Kasumi-1 (cell line): Measurements from ENCODE around the gene MYRFL.

Experiments
- DNase-seq, 2 experiments: peaks; one replicate each; lab custom pipeline; 2025; lab: John Stamatoyannopoulos, UW

The MYRFL gene

DNA sequence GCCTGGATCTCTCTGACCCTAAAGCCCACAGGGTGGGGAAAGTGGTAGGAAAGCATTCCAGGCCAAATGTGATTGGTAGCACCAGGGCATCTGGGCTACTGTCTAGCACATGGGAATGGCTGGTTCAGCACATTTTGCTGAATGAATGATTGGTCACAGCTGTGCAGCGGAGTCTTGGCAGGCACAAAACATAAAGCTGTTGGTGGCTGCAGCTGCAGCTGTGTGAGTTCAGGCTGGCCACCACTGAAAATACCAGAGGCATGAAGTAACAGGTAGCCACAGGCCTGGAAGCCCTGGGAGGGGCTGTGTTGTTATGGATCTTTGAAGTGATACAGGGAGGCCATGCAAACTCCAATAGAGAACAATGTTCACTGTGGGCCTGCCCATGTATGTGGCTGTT, 72.7 kb downstream of the MYRFL start:
- no peak for DNase-seq

DNA sequence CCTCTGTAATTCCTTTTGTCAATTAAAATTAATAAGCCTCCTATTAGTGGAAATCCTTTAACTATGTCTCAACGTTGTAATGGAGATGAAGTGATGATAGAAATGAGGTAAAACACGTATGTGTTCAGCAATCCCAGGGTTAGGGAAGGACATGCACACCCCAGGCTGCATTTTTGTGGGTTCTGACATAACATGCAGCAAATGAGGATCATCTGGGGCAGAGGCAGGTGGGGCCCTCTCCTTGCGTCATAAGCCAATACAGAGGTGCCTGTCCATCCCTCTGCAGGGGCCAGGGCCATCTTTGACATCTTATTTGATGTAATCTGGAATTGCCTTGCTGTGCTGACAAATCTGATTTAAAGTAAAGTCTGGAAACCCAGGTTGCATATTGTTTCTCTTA, 73.2 kb downstream of the MYRFL start:
- DNase-seq = no peak

DNA sequence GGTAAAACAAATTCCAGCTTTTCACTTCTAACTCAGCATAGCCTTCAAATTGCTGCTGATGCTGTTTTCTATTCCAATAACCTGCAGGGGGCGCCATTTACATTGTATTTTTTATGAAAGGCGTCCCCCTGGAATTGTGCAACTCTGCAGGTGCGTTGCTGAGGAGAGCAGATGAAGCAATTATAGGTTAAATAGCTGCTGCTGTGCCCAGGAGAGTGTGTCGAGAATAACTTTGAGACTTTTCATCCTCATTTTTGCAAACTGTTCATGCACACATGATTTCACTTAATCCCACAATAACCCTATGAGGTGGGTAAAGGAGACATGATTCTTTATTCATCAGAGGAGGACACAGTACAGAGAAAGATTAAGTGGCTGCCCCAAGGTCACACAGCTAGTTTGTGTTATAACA, 75.7 kb downstream of the MYRFL start:
- DNase-seq = peak; percentile 46 to 70

DNA sequence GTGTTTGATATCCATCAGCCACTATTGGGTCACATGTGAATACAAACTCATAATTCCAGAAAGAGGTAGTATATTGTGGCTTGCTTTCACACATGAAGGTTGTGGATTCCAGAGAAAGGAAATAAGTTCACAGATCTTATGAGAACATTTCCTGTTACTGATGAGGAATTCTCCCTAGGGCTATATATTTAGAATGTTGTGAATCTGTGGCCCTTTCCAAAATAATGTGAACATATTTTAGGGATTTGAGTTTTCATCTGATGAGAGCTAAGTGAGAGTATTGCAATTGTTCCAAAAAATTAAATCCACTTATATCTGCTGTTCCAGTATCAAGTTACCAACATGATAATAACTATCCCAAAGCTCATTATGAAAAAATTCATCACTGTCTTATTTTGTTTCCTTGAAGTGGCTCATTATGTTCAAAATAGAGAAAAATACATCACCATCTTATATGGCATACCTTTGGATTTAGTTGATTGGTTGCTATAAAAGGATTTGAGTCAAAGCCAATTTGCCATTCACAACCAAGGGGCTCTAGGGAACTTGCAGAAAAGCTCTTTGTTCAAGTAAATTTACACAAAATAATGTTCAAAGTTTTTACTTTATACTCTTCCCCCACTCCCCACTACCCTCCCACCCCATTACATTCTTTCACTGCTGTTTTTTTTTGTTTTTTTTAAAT, 76.3 kb downstream of the MYRFL start:
- no peak for DNase-seq

DNA sequence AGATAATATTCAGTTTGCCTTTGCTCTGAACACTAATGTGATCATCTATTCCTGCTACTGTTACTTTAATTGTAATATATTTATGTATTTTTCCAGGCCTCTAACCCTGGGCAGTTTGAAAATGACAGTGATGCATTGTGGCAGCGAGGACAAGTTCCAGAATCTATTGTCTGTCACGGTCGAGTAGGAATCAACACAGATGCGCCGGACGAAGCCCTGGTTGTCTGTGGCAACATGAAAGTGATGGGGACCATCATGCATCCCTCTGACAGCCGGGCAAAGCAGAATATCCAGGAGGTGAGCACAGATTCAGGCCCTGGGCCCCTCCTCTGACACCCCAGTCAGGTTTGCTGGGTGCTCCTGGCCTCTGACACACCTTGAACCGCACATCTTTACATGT, 78.5 kb downstream of the MYRFL start:
- DNase-seq = no peak

DNA sequence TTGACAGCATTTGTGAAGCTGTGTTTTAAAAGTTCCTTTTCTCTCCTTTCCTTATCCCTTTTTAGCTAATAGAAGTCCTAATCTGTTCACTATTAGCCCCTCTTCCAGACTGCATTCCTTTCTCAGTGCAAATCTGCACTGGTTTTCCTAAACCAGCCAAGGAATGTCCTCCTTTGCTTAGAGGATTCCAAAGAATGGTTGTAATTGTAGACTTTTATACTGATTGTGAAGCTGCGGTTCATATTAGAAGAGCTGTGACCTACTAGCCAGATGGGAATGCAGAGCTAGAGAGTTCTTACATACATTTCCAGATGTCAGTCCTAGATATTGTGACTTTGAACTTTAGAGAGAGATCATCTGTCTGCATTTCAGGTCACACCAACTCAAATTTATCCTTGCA, 79.8 kb downstream of the MYRFL start:
- DNase-seq = no peak

DNA sequence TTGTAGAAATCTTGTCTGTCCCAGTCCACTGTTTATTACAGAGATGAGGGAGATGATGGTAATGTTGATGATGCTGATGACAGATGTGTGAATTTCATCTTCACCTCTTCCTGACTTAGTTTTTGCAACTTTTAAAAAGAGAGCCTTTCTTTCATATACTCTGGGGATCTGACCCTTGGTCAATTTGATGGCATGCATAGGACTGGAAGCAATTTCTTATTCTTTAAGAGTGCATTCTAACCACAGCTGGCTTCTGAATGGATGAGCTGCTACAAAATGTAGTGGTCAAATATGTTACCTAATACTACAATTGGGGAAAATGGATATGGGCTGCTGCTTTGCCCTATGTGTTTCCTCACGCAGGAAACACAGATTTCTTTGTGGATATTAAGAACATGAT, 80.8 kb downstream of the MYRFL start:
- DNase-seq = no peak

DNA sequence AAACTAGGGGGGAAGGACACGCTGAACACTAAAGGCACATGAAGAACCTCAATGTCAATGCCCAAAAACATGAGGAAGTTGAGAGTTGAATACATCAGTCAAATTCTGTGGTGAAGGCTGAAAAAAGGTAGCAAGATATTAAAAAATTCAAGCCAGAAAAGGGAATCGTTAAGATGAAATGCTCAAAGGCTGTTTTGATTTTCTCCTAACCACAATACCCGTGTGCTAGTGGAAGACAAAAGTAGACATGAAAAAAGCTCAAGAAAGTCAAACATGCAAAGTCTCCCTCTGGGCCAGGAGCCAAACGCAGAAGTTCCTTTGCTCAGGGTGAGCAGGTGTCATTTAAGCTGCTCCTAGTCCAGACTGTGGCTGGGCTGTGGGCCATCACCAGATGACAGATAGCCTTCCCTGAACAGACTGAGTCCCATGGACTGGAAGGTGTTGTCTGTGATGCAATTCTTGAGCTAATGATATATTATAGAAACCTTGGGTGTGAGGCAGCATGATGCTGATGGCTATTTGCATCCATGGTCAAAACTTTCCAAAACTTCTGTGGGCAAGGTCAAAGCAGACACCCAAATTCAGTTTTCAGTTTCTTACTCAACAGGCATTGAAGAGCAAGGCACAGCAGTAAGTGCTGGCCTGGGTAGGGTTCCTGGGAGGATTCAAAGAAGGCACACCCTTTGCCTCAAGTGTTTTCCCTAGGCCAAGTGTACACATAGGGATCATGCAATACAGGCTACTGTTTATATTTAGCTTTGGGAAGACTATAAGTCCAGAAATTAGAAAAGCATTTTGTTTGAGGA, 81.6 kb downstream of the MYRFL start:
- DNase-seq = no peak

DNA sequence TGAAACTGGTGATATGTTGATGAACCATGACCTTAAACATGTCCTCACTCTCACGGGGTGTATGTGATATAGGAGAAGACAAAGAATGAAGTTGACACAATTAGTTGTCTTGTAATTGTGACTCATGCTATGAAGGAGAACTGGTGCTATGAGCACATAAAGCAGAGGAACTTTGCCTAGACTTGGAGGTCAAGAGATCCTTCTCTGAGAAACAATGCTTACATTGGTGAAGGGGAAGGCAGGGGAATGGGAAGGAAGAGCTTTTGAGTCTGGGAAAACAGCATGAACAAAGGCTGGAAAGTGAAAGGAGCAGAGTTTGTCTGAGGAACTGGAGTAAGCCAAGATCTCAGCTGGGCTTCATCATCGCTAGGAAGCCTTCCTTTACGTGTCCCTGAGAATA, 83.2 kb downstream of the MYRFL start:
- no peak for DNase-seq

DNA sequence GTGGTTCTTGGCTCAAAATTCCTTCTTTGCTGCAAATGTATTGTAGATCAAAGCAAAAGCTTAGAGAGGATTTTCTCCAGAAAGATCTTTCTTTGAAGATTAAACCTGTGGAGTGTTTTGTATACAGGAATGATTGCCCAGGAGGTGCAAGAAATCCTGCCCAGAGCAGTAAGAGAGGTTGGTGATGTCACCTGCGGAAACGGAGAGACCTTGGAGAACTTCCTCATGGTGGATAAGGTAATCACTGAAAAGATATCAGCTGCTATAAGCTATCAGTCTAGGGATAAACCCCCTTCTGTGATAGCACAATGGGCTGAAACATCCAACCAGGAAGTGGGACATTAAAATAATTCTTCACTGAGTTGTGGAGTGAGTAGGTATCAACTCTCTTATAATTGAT, 85.7 kb downstream of the MYRFL start:
- DNase-seq = no peak

DNA sequence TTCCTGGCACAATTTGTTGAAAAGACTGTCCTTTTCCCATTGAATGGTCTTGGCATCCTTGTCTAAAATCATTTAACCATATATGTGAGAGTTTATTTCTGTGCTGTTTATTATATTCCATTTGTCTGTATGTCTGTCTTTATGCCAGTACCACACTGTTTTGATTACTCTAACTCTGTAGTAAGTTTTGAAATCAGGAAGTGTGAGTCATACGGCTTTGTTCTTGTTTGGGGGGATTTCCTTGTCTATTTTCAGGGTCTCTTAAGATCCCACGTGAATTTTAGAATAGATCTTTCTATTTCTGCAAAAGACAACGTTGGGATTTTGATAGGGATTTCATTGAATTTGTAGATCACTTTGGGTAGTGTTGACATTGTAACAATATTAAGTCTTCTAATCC, 88.5 kb downstream of the MYRFL start:
- DNase-seq = no peak

DNA sequence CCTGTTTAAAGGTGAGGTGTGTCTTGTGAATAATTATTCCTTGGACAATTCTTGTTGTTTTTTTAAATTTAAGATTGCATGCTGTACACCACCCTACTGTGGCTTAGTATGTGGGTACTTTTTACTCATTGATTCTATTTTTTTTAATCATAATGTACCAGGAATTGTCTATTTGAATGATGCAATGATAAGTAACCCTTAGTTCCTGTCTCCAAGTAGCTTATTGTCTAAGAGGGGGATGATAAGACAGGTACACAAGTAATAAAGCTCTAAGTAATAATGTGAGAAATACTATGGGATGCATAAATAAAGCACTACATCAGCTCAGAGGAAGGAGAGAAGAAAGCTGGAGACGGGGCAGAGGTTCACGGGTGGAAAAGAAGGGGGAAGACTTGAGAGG, 90.9 kb downstream of the MYRFL start:
- no peak for DNase-seq

DNA sequence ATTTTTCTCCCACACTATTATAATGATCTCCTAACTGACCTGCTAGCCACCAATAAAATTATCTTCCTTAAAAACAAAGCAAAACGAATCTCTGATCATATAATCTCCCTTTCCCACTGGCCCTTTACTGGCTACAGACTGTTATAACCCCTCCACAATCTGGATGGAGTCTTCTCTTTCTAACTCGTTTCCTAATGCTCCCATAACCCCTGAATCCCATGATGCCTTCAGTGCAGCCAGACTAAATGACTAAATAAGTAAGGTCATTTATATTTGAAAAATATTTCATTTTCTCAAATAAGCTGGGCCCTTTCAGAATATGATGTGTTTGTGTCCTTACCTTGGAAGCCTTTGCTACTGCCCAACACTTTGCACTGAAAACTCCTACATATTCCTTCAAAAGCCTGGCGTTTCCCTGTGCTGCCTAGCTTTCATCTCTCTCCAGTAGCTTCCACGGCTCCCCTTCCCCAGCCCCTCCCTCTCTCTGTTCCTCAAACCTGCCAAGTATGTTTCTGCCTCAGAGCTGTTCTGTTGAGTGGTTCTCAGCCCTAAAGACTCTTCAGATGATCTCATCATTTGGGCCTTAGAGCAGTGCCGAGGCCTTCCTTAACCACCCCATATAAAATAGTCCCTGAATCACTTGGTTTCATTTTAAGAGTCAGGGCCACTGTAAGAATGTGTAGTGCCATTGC, 91.7 kb downstream of the MYRFL start:
- DNase-seq = no peak

DNA sequence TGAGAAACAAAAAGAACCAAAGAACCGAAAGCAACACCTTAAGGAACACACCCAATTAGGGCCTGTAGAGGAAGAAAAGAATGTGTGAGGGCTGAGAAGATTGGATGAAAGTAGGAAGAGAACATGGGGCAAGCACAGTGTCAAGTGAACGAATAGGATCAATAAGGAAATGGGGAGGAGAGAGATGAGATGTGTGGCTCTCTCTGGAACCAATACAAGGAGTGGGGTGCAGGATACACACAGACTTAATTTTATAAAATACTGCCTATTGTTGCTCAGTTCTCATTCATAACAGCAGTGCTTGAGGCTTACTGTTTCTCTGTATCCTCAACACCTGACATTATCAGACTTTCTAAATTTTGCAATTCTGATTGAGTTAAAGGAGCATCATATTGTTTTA, 93.3 kb downstream of the MYRFL start:
- DNase-seq = no peak

DNA sequence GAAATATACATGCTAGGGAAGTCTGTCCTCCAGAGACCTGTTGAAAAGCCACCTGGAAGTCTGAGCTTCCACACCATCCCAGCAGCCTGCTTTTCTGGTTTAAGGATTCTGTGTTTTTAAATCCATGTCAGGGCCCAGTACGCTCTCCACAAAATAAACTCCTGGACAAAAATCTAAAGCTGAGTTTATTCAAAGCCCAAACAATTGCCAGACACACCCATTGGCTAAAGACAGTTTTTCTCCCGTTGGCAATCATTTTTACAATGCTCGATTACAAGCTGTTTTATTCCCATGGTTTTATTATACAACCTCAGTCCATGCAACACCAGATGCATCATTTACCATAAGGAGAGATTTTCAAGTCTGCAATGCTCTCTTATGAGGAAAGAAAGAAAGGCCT, 94.5 kb downstream of the MYRFL start:
- DNase-seq = no peak

DNA sequence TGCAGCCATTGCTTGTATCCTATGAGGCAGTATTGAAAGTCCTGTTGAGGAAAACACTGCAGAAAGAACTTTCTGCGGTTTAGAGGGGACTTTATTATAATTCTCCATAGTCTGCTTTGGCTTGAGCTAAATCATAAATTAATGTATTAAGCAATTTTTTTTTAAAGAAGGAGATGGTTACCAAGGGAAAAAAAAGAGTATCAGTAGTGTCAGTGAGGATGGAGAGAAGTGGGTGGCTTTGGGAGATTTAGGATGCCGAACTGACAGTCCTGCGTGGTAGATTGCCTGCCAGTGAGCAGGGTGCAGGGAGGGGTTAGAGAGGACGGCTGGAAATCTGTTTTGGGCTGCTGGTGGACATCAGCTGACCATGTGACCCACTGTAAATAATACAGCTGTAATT, 96.8 kb downstream of the MYRFL start:
- DNase-seq = no peak

DNA sequence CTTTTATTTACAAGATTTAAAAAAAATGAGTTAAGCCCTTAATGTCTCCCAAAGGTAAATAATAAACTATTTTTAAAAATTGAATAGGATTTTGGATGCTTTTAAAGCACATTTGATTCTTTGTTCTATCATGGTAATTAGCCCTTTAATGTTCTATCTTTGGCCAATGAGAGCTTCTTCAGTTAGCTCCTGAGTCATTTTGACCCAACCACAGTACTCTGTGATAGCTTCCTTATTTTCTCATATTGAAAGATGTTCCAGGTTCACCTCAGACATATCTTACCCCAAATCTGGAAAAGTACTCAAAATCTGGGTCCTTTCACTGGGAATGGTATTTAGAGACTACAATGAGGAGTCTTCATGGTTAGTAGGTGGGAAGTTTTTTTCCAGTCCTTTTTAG, 98.0 kb downstream of the MYRFL start:
- no peak for DNase-seq

DNA sequence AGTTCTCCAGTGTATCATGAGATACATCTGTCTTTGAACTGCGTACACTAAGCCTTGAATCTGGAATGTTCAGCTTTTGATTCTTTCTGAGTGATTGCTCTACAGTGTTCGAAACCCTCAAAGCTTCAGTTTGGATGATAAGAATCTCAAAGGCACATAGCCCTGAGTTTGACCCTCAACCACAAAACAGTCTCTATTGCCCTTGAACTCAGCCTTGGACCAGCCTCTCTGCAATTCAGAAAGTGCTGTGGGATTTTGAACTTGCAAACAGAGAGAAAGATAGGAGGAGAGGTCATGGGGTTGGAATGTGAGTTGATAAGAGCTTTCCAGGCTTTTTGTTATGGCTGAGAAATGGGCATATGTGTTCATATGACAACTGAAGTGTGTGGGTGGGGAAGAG, 100.3 kb downstream of the MYRFL start:
- no peak for DNase-seq

DNA sequence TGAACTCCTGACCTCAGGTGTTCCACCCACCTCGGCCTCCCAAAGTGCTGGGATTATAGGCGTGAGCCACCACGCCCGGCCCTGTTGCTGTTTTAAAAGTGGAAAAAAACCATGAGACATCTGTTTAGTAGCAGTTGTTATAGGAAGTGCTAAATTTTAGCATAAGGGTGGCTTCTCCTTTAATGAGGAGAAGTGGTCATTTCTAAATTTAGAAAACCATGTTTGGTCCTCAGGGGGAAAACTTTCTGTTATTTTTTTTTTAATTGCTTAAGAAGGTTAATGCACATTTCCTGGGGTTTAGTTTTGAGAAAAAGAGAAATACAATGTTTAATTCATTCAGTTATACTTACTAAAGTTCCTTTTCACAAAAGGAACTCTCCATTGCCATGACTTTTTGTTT, 102.1 kb downstream of the MYRFL start:
- DNase-seq = peak; percentile 65 to 73

DNA sequence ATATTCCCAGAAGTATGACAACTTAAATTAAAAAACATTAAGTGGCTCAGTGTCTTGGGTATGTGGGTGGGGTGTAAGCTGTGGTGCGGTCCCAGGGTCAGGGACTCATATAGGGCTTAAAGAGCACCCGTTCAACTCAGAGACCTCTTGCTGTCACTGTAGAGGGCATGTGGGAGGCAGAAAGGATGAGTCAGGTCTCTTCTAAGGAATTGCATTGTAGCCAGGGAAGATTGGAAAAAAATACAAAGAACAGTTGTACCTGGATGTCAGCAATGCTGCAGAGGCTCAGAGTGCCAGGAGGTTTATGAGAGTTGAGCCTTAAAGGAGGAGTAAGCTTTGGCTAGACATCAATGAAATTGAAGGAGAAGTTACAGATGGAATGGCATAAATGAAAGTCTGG, 104.1 kb downstream of the MYRFL start:
- DNase-seq = no peak

DNA sequence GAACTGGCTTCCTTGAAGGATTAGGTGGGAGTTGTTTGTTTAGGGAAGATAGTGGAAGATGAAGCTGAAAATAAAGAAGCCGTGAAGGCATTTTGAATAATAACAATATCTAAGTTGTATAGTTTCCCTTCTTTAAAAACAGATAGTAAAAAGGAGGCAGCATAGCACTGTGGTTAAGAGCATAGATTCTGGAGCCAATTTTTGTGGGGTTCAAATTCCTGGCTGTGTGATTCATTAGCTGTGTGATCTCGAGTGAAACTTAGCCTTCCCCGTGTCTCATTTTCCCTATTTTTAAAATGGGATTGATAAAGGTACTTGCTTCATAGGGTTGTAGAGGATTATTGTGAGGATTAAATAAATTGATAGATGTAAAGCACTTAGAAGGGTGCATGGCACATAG, 104.5 kb downstream of the MYRFL start:
- DNase-seq = no peak

DNA sequence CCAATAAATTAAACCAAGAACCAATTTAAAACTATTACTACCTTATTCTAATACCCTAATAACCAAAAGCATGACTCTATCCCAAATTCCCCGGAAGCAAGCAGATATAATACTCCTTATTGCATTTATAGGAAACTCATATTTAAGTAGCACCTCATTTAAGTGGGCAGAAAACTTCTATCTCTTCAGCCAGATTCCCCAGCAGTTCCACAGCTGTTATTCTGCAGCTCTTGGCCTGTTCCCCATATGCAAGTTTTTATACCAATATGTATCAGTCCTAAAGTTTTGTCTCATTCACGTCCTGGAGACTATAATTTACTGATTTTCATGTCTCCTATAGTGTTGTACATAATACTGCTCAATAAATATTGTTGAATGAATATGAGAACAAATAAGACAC, 106.5 kb downstream of the MYRFL start:
- DNase-seq = no peak

DNA sequence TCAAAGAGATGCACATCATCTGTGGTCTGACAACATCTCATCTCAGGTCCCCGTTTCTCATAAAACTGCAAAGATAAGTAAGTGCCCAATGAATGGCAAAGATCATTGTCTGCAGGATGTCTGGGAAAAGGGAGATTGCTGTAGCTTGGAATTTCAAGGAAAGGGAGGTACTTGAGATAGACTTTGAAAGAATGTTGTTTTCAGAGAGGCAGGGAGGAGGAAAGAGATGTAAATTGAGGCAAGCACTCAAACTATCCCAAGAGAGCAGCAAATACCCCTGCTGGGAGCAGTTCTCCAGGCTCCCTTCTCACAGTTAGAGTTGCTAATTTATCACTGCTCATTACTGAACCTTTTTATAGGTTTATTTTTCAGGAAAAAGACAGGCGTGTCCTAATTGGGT, 107.1 kb downstream of the MYRFL start:
- DNase-seq = no peak
